ENCODE data around the gene CARMIL1.

CARMIL1 gene

GRCh38 chr6:25637960-25638434 lies 358.8 kb downstream of the CARMIL1 start:
- in situ Hi-C loops (cut with MboI; ENCODE audit: low sequenced_read_pairs) = no loop called here

GRCh38 chr6:25639653-25640052 lies 360.5 kb downstream of the CARMIL1 start:
- in situ Hi-C loops (cut with MboI; ENCODE audit: low sequenced_read_pairs) = no loop called here

- in situ Hi-C loops (cut with MboI; ENCODE audit: low sequenced_read_pairs) = no loop called here
These were observed 361.3 kb downstream of the CARMIL1 start for GRCh38 chr6:25640446-25640845.

- in situ Hi-C loops (cut with MboI; ENCODE audit: low sequenced_read_pairs) = no loop called here
These were observed 361.7 kb downstream of the CARMIL1 start for GRCh38 chr6:25640891-25641290.

GRCh38 chr6:25641377-25641776 lies 362.2 kb downstream of the CARMIL1 start:
- in situ Hi-C loops (cut with MboI; ENCODE audit: low sequenced_read_pairs) = no loop called here

GRCh38 chr6:25641940-25642666 lies 362.9 kb downstream of the CARMIL1 start:
- in situ Hi-C loops (cut with MboI; ENCODE audit: low sequenced_read_pairs) = no loop called here

- in situ Hi-C loops (cut with MboI; ENCODE audit: low sequenced_read_pairs) = no loop called here
These were observed 363.6 kb downstream of the CARMIL1 start for GRCh38 chr6:25642667-25643328.

GRCh38 chr6:25645916-25646315 lies 366.7 kb downstream of the CARMIL1 start:
- in situ Hi-C loops (cut with MboI; ENCODE audit: low sequenced_read_pairs) = no loop called here

GRCh38 chr6:25649611-25650010 lies 370.4 kb downstream of the CARMIL1 start:
- in situ Hi-C loops (cut with MboI; ENCODE audit: low sequenced_read_pairs) = no loop called here

- in situ Hi-C loops (cut with MboI; ENCODE audit: low sequenced_read_pairs) = no loop called here
These were observed 372.9 kb downstream of the CARMIL1 start, which contains the start of gene SCGN for GRCh38 chr6:25652007-25652515. Gene SCGN, plus strand, starts transcription at chr6:25652215. Its CDS starts 189 bp downstream, at chr6:25652404.

- in situ Hi-C loops (cut with MboI; ENCODE audit: low sequenced_read_pairs) = no loop called here
These were observed 376.5 kb downstream of the CARMIL1 start for GRCh38 chr6:25655723-25656122.

GRCh38 chr6:25659633-25660368 lies 380.6 kb downstream of the CARMIL1 start:
- in situ Hi-C loops (cut with MboI; ENCODE audit: low sequenced_read_pairs) = no loop called here

GRCh38 chr6:25660512-25660911 lies 381.3 kb downstream of the CARMIL1 start:
- in situ Hi-C loops (cut with MboI; ENCODE audit: low sequenced_read_pairs) = no loop called here

- in situ Hi-C loops (cut with MboI; ENCODE audit: low sequenced_read_pairs) = no loop called here
These were observed 382.1 kb downstream of the CARMIL1 start for GRCh38 chr6:25661129-25661779.

GRCh38 chr6:25665455-25665854 lies 386.3 kb downstream of the CARMIL1 start:
- in situ Hi-C loops (cut with MboI; ENCODE audit: low sequenced_read_pairs) = no loop called here

- in situ Hi-C loops (cut with MboI; ENCODE audit: low sequenced_read_pairs) = no loop called here
These were observed 390.2 kb downstream of the CARMIL1 start for GRCh38 chr6:25669413-25669812.

All from HL-60/S4 treated with retinoic acid at 250 ng/mL for 4 days and 3 days (cell line).